ENCODE measurements around the gene ANKRD18A.

The ANKRD18A gene

GRCh38 chr9:38641985-38642864 is 21.8 kb upstream of the ANKRD18A start:
- TF ChIP-seq CTCF (IDR thresholded peaks at IDR 0.05; ENCODE audit: low read depth, low read length) = peak; percentile 28
- no peak for DNase-seq (ENCODE audit: extremely low read depth, low read depth)

- no peak for DNase-seq (ENCODE audit: extremely low read depth, low read depth)
- TF ChIP-seq CTCF (IDR thresholded peaks at IDR 0.05; ENCODE audit: low read depth, low read length) = no peak
These were observed 20.7 kb upstream of the ANKRD18A start for GRCh38 chr9:38641142-38641541.

- TF ChIP-seq CTCF (IDR thresholded peaks at IDR 0.05; ENCODE audit: low read depth, low read length) = no peak
- no peak for DNase-seq (ENCODE audit: extremely low read depth, low read depth)
These were observed 19.2 kb upstream of the ANKRD18A start for GRCh38 chr9:38639577-38639940.

GRCh38 chr9:38638881-38639576 is 18.6 kb upstream of the ANKRD18A start:
- DNase-seq (ENCODE audit: extremely low read depth, low read depth) = no peak
- TF ChIP-seq CTCF (IDR thresholded peaks at IDR 0.05; ENCODE audit: low read depth, low read length) = no peak

- DNase-seq (ENCODE audit: extremely low read depth, low read depth) = no peak
- no peak for TF ChIP-seq CTCF (IDR thresholded peaks at IDR 0.05; ENCODE audit: low read depth, low read length)
These were observed 13.9 kb upstream of the ANKRD18A start for GRCh38 chr9:38634315-38634714.

- no peak for TF ChIP-seq CTCF (IDR thresholded peaks at IDR 0.05; ENCODE audit: low read depth, low read length)
- no peak for DNase-seq (ENCODE audit: extremely low read depth, low read depth)
These were observed 9.1 kb upstream of the ANKRD18A start for GRCh38 chr9:38629511-38629910.

GRCh38 chr9:38626006-38626405 is 5.6 kb upstream of the ANKRD18A start:
- no peak for DNase-seq (ENCODE audit: extremely low read depth, low read depth)
- no peak for TF ChIP-seq CTCF (IDR thresholded peaks at IDR 0.05; ENCODE audit: low read depth, low read length)
